ENCODE data around the gene RGS7BP. TPM values are rescaled to one million over a fixed set of nuclear protein-coding genes. Genes with fewer than 3 reads are reported as not detected.

RGS7BP gene
- total RNA-seq, 1 experiment from 2014 or later, result not detected

- ChIA-PET POLR2A (no interaction called here), CTCF (no interaction called here), RAD21 (ENCODE audit: low non-redundant PET in 1 of 2, low total read pairs in 2 of 2, uncharacterized antibody in 2 of 2, unreplicated experiment in 2 of 2) (no interaction called here)
- ATAC-seq (no peak), DNase-seq (ENCODE audit: low read depth, low spot score) (no peak)
- H3K27ac ChIP-seq (ENCODE audit: low read depth, low read length), result no peak overlapping the region
- H3K79me2 ChIP-seq (ENCODE audit: insufficient read depth, low read length), result no peaks in the 10 kb centered on the region
- BruUV-seq (replicated peaks), result no TSS peak
- H3K4me1 ChIP-seq (ENCODE audit: control insufficient read depth in 1 of 2, insufficient read depth in 2 of 2, low read length in 2 of 2), result no peaks in the 10 kb centered on the region
- H3K9ac ChIP-seq (ENCODE audit: low read length), result no peak overlapping the region
- no peaks in the 10 kb centered on the region for H3K9me2 ChIP-seq (ENCODE audit: insufficient read depth)
- no peak overlapping the region for H3K4me3 ChIP-seq (replicated peaks in 1 of 2; ENCODE audit: low read depth in 1 of 2, low read length in 2 of 2)
- no peak overlapping the region for H3K4me2 ChIP-seq (ENCODE audit: low read length)
- H4K20me1 ChIP-seq (ENCODE audit: insufficient read depth), result no peaks in the 10 kb centered on the region
- intact Hi-C loops (cut with micrococcal nuclease), result no loop called here
- H3K27me3 ChIP-seq (ENCODE audit: insufficient read depth, low read length), result no peaks in the 10 kb centered on the region
- no peaks in the 10 kb centered on the region for H3K9me3 ChIP-seq (ENCODE audit: control insufficient read depth in 1 of 2, insufficient read depth in 1 of 2, low read depth in 1 of 2, low read length in 2 of 2)
- no peaks in the 10 kb centered on the region for H3K36me3 ChIP-seq (ENCODE audit: control insufficient read depth in 1 of 2, insufficient read depth in 2 of 2, low read length in 2 of 2)
- no peak overlapping the region for H2AFZ ChIP-seq (ENCODE audit: low read depth, low read length, poor library complexity, severe bottlenecking)
- TF ChIP-seq CBX3 (IDR thresholded peaks at IDR 0.05; ENCODE audit: low read depth) (no peak), FOSL1 (IDR thresholded peaks at IDR 0.05; ENCODE audit: low read depth) (no peak), EGR1 (IDR thresholded peaks at IDR 0.05; ENCODE audit: low read depth) (no peak), CEBPB (IDR thresholded peaks at IDR 0.05; ENCODE audit: low read depth) (no peak), SP1 (IDR thresholded peaks at IDR 0.05; ENCODE audit: low read depth) (no peak), REST (IDR thresholded peaks at IDR 0.05; ENCODE audit: low read depth) (no peak), ELF1 (IDR thresholded peaks at IDR 0.05; ENCODE audit: borderline replicate concordance, low read depth) (no peak), EZH2 (IDR thresholded peaks at IDR 0.05) (no peak)
- TF ChIP-seq, protein P1, sequence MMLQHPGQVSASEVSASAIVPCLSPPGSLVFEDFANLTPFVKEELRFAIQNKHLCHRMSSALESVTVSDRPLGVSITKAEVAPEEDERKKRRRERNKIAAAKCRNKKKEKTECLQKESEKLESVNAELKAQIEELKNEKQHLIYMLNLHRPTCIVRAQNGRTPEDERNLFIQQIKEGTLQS (IDR thresholded peaks at IDR 0.05), result no peak
- TF ChIP-seq, protein P2, sequence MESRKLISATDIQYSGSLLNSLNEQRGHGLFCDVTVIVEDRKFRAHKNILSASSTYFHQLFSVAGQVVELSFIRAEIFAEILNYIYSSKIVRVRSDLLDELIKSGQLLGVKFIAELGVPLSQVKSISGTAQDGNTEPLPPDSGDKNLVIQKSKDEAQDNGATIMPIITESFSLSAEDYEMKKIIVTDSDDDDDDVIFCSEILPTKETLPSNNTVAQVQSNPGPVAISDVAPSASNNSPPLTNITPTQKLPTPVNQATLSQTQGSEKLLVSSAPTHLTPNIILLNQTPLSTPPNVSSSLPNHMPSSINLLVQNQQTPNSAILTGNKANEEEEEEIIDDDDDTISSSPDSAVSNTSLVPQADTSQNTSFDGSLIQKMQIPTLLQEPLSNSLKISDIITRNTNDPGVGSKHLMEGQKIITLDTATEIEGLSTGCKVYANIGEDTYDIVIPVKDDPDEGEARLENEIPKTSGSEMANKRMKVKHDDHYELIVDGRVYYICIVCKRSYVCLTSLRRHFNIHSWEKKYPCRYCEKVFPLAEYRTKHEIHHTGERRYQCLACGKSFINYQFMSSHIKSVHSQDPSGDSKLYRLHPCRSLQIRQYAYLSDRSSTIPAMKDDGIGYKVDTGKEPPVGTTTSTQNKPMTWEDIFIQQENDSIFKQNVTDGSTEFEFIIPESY (IDR thresholded peaks at IDR 0.05; ENCODE audit: extremely low read depth, insufficient replicate concordance, low read length), result no peak
- TF ChIP-seq, protein P3, sequence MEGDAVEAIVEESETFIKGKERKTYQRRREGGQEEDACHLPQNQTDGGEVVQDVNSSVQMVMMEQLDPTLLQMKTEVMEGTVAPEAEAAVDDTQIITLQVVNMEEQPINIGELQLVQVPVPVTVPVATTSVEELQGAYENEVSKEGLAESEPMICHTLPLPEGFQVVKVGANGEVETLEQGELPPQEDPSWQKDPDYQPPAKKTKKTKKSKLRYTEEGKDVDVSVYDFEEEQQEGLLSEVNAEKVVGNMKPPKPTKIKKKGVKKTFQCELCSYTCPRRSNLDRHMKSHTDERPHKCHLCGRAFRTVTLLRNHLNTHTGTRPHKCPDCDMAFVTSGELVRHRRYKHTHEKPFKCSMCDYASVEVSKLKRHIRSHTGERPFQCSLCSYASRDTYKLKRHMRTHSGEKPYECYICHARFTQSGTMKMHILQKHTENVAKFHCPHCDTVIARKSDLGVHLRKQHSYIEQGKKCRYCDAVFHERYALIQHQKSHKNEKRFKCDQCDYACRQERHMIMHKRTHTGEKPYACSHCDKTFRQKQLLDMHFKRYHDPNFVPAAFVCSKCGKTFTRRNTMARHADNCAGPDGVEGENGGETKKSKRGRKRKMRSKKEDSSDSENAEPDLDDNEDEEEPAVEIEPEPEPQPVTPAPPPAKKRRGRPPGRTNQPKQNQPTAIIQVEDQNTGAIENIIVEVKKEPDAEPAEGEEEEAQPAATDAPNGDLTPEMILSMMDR (IDR thresholded peaks at IDR 0.05 in 2 of 3, conservative IDR thresholded peaks at IDR 0.05 in 1 of 3; ENCODE audit: borderline replicate concordance in 1 of 3, insufficient read depth in 1 of 3, low read depth in 2 of 3, low read length in 2 of 3), result no peak
These were observed 148.7 kb downstream of the RGS7BP start for GRCh38 chr5:64654561-64654938.
